NB4 (cell line): ENCODE measurements around the gene ANO1.

Experiments used
- POLR2A ChIP-seq: IDR thresholded peaks from 2 replicates; pipeline ENCODE4 v1.6.1; 2011; ENCODE audit warnings: mild to moderate bottlenecking; ENCODE audit not compliant: insufficient read length; ENCODE audit errors: extremely low read depth
- TF ChIP-seq, protein P1 (sequence below): IDR thresholded peaks from one replicate; pipeline ENCODE4 v1.5.1; 2012; ENCODE audit warnings: low read depth, low read length

DNA sequence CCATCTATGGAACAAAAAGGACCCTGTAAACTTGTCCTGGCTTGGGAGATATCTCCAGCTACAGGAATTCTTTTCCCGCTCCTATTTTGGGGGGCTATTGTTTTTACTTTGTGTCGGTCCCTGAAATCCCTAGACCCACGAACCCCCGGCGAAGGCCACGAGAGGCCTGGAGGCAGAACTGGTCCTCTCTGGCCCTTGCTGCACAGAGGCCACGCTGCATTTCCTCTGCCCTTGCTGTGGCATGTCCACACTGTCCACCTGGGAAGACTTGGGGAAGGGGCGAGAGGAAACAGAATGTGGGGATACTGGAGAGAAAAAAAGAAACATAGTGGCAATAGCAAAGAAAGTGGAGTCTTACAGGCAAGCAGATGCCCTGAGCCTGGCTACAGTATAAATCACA is 2.3 kb upstream of the ANO1 start:
- no peak for TF ChIP-seq POLR2A
- TF ChIP-seq, protein P1, sequence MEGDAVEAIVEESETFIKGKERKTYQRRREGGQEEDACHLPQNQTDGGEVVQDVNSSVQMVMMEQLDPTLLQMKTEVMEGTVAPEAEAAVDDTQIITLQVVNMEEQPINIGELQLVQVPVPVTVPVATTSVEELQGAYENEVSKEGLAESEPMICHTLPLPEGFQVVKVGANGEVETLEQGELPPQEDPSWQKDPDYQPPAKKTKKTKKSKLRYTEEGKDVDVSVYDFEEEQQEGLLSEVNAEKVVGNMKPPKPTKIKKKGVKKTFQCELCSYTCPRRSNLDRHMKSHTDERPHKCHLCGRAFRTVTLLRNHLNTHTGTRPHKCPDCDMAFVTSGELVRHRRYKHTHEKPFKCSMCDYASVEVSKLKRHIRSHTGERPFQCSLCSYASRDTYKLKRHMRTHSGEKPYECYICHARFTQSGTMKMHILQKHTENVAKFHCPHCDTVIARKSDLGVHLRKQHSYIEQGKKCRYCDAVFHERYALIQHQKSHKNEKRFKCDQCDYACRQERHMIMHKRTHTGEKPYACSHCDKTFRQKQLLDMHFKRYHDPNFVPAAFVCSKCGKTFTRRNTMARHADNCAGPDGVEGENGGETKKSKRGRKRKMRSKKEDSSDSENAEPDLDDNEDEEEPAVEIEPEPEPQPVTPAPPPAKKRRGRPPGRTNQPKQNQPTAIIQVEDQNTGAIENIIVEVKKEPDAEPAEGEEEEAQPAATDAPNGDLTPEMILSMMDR, result no peak
